ENCODE results near the gene UGT1A4.

The UGT1A4 gene

DNA sequence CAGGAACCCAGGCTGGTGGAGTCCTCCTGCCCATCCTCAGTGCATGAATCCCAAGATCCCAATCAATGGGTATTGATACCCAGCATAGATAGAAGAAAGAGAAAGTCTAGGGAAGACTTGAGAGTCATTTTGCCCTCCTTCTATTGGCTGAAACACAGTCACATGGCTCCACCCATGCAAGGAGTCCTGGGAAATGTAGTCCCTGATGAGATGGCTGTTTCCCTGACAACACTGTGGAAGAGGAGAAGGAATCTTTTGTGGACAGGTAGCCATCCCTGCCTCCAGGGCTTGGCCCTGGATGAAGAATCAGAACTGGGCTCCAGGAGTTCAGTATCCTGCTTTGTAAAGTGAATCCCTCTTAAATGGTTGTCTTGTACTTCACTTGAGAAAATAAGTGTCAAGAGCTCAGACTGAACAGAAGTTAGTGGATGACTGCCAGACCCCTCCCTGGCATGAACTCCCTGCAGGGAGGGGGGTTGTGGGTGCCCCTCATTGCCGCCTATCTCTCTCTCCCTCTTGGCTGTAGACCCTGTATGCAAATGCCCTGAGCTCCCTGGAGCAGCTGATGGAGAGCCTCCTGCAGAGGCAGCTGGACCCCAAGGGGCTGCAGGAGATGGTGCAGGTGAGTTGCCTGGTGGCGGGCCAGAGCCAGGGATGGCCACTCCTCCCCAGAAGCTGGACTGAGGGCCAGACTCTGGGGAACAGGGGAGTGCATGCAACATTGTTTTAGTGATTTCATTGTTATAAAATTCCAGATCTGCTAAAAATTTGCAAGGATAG lies 95.7 kb downstream of the UGT1A4 start:
- FAIRE-seq = no peak

DNA sequence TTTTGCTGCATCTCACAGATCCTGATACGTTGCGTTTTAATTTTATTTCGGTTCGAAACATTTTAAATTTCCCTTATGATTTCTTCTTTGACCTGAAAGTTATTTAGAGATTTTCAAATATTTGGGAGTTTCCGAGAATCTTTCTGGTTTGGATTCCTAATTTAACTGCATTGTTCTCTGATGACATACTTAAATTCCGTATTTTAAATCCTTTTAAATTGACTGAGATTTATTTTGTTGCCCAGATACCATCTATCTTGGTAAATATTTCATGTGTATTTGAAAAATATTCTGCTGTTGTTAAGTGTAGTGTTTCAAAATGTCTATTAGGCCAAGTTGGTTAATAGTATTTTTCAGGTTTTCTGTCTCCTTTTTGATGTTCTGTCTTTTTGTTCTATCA lies 97.3 kb downstream of the UGT1A4 start:
- FAIRE-seq = no peak

DNA sequence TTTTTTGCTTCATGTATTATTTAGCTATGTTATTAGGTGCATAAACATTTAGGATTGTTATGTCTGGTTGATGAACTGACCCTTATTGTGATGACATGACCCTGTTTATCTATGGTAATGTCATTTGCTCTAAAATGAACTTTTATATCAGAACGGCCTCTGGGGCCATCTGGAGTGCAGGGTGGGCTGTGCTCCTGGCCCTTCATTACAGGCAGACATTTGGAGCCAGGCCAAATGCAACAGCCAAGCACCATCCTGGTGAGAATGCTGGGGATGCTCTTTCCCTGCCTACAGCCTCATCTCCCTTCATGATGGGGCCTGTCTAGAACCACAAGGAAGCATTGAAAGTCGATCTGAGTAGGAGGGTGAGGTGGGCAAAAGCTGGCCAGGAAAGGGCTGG lies 97.8 kb downstream of the UGT1A4 start:
- FAIRE-seq = no peak

DNA sequence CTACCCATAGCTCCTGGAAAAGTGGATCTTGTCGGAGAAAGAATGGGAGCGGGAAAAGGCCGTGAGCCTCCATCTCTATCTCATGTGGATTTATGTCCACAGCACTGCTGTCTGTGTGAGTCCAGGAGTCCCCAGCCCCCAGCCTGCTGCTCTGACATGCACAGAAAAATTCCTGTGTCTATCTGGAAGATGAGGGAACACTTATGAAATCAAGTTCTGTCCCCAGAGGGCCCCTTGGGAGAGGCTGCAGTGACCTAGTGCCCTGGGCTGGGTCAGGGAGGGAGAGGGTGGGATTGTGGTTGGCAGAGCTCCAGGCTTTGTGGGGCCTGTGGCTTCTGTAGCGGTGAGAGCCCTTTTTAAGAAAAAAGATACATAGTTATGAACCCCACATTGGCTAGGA lies 98.2 kb downstream of the UGT1A4 start:
- FAIRE-seq = no peak

DNA sequence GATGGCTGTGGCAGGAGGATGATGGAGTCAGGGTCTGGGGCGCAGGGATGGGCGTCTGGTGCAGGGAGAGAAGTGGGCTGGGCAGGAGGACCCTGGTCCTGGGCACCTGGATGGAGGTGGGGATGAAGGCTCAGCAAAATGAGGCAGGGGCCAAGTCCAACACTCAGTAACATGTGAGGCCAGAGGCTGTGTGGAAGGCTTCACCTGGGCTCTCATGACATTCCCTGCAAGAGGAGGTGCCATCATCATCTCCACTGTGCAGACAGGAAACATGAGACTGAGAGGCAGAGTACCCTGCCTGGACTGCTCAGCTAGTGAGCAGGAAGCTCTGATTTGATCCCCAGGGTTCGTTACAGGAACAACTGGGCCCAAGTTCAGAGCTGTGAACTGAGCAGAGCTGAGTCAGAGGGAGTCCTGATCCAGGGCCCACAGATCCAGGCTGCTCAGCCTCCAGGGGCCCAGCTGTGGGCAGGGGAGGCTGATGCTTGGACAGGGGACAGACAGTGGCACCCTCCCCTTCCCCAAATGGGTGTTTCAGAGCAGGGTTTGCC lies 98.9 kb downstream of the UGT1A4 start:
- no peak for FAIRE-seq

DNA sequence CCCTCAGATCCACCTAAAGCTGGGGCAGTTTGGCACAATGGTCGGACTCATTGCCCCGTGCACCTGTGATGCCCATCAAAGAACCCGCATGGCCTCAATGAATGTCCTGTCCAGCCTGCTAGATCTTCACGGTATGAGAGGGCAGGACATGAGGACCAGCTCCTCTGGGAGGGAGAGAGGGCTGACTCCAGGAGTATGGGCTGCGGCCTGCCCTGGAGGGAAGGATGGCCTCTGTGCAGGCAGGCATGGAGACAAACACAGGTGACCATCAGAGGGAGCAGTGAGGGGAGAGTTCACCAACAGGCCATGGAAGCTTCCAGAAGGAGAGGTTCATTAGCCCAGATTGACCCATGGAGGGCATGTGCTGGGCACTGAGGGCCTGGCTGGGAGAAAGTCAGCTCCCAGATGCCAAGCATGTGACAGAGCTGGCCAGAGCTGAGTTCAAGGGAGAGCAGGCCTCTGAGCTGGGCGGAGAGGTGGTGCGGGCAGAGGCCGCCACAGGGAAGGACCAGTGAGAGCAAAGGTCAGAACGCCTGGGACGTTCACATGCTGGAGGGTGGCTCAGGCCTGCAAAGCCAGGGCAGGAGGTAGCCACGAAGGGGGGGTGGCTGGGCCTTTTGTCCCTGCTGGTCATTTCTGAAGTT lies 99.6 kb downstream of the UGT1A4 start:
- no peak for FAIRE-seq

DNA sequence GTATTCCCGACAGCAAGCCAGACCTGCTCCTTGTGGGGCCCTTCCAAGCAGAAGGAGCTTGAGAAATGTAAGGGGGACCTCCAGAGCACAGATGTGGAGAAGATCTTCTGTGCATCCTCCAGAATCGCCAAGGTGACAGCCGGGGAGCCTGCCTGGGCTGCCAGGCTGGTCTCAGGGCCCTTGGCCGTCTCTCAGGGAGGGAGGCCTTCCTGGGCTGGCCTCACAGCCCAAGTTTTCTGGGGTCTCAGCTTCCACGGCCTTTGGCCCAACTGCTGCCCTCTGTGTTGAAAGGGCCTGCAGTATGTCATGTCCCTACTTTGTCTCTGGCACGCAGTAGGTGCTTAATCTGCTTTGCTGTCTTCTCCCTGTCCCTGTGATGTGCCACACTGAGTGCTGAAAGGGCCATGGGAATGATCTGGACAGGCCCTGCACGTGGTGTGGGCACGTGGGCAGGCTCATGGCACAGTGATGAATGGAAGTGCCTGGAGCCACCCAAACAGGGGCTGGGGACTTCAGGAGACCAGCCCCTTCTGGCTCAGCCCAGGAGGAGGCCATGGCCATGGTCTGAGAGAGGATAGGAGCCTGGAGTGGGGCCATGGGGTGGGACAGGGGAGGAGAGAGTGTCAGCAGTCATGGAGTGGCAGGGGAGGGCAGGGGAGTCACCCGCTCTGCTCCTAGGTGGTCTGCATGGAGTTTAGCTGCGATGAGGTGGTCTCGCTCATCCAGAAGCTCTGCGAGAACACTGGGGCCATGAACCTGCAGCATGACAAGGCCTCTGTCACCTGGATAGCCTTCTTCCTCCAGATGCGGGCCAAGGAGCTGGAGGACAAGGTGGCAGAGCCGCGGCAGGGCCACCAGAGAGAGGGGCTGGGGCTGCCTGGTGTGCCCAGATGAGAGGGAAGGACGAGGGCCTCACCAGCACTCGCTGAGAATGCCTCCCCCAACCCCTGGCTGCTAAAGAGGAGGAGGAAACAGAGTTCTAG lies 100.4 kb downstream of the UGT1A4 start:
- no peak for FAIRE-seq

DNA sequence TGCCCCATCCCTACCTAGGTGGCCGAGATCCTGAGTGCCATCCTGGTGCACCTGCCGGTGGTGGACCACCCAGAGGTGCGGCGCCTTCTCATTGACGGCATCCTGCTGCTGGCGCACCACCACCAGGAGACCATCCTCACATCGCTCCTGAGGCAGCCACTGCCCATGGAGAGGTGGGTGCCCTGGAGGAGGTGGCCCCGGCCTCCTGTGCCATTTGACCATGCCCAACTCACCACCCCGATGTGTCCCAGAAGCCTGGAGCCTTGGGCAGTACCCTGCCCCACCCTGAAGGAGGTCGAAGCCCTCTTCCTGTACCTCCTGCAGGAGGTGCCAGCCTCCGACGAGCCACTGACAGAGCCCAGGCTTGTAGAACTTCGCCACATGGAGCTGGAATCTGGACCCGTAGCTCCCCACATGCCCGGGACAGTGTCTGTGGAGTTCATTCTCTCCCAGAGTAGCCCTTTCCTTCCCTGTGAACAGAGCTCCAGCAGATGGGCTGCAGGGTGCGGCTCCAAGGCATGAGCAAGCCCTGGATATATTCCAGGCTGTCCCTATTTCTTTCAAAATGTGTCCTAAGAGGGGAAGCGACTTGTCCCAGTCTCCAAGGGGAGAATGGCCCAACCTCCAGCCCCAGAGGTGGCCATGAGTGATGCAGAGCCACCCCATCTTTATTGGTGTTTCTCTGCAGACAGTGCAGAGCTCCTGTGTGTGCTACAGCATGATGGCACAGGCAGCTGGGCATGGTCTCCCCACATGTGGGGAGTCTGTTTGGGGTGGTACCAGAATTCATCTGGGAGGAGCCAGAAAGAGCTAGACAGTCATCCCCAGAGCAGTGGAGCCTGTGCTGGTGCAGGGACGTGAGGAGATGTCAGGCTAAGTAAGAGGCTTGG lies 101.6 kb downstream of the UGT1A4 start:
- no peak for FAIRE-seq

DNA sequence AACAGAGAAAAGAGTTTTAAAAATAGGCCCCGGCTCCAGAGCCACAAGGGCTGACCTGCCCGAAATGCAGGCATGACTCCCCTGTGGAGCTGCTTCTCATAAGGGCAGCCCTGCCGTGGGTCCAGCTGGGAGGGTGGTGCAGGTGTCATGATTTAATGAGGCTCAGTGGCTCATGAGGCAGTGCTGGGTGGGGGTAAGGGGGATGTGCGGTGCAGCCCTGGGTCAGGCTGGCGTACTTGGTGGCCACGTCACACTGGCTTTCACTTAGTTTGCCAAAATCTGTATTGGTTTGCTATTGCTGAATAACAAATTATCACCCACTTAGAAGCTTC lies 102.2 kb downstream of the UGT1A4 start:
- FAIRE-seq = no peak

DNA sequence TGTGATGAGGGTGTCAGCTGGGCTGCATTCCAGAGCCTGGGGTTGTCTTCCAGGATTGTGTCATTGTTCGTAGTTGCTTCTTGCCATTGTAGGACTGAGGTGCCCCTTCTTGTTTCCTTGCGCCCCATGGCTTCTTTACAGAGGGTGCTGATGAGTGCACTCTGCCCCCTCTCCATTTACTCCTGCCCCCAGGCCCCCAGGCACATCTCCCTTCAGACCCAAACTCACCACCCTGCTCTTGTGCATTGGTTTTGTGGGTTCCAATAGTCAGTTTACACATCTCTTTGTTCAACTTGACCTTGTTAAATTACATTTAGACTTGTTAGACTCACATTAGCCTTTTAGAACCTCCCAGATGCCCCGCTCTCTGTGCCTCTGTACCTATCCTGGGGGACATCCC lies 102.7 kb downstream of the UGT1A4 start:
- no peak for FAIRE-seq

DNA sequence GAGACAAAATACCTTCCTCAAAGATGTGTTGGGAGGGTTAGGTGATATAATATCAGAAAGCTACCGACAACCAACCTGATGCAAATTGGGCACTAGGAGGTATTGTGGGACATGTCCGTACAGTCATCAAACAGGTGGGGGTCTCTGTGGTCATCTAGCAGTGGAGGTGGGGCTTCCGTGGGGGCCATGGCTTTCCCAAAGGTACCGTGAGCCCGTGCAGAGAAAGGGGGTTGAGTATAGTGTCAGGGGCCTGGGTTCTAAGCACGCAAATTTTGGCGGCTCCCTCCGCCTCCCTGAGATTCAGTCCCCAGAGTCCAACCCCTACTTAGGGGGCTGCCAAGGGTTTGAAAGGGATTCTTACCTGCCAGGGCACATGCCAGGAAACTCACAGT lies 103.2 kb downstream of the UGT1A4 start:
- FAIRE-seq = no peak

DNA sequence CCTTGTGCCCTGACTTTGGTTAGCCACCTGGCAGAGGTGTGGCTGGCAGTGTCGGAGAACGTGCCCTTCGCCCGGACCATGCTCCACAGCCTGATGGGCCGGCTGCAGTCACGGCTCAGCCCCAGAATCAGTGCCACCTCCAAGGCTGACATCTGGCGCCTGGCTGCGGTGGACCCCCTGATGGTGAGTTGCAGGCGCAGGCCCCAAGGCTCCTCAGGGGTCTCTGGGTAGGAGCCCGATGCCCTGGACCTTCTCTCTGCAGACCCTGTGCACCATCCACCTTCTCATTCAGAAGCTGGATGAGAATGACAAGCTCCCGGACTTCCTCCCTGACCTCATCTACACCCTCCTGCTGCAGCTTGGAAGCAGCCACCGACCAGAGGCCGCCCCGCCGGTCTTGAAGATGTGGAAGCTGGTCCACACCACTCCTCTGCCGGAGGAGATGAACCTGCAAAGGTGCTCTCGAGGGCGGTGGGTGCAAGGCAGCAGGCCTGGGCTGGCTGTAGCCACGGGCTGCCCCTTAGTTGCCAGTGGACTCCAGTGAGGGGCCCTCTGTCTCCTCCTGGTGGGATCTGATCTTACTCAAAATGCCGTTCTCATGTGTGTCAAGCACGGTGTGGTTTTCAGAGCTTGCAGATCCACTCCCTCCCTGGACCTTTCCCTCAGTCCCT lies 103.7 kb downstream of the UGT1A4 start:
- no peak for FAIRE-seq
